ENCODE results near the gene UBE2D1. TPM values are rescaled to one million over a fixed set of nuclear protein-coding genes. Genes with fewer than 3 reads are reported as not detected.

UBE2D1 gene
- total and polyA plus RNA-seq, 7 donors = 23.8 to 120 (median 52.0) TPM

GRCh38 chr10:58384544-58384998 is 49.8 kb downstream of the UBE2D1 start:
- ATAC-seq = peak in 1 of 4 donors; percentile 5

GRCh38 chr10:58384999-58385783 is 50.4 kb downstream of the UBE2D1 start, which contains the start of gene TFAM:
Gene TFAM, plus strand, starts transcription at chr10:58385410. Its CDS starts 138 bp downstream, at chr10:58385548.
- Histone ChIP-seq H3K36me3 (ENCODE audit: insufficient read depth in 1 of 2, low read depth in 1 of 2) (peaks cover 0 to 39% of the 10 kb centered on the region in 2 donors), H3K27ac (peak within 1 kb of the TSS; percentile 93), H3K4me3 (peak within 1 kb of the TSS; percentile 92), H3K4me1 (peaks cover 15% of the 10 kb centered on the region), H3K9me3 (no peaks in the 10 kb centered on the region), H3K27me3 (ENCODE audit: insufficient read depth in 3 of 3, low read length in 2 of 3) (no peaks in the 10 kb centered on the region)
- peak; percentile 96 to 98 for DNase-seq
- intact Hi-C loops (cut with DNase I) = loop anchor here (1.0 to 10.0 kb wide), 5 partner anchors 50 to 203 kb away; partner anchors contain the start of gene UBE2D1 (in 2 of the 2)
- WGBS, 3 donors = 0 to 1% (median 0%) methylated on average over 57 to 65 of the region's 65 CpGs
- peak; percentile 96 to 97 (median 96) for ATAC-seq
- TF ChIP-seq CTCF (IDR thresholded peaks at IDR 0.05) = peak; percentile 52

More at GRCh38 chr10:58384544-58384998, 49.8 kb downstream of the UBE2D1 start:
- Histone ChIP-seq H3K9me3 (no peaks in the 10 kb centered on the region), H3K4me3 (peak overlapping the region; percentile 92), H3K27me3 (ENCODE audit: insufficient read depth in 3 of 3, low read length in 2 of 3) (no peaks in the 10 kb centered on the region), H3K36me3 (ENCODE audit: insufficient read depth in 1 of 2, low read depth in 1 of 2) (peaks cover 0 to 33% of the 10 kb centered on the region in 2 donors), H3K4me1 (peaks cover 15% of the 10 kb centered on the region), H3K27ac (peak overlapping the region; percentile 93)
- DNase-seq = no peak
- no peak for TF ChIP-seq CTCF (IDR thresholded peaks at IDR 0.05)
- WGBS, 3 donors = 0 to 2% (median 0%) methylated on average over 12 of the region's 12 CpGs
- intact Hi-C loops (cut with DNase I) = loop anchor here in 1 of 2 donors (2.0 to 10.0 kb wide), 2 partner anchors 50 to 200 kb away; partner anchors contain the start of gene UBE2D1

- Histone ChIP-seq H3K4me3 (peak overlapping the region; percentile 92), H3K9me3 (no peaks in the 10 kb centered on the region), H3K27me3 (ENCODE audit: insufficient read depth in 3 of 3, low read length in 2 of 3) (no peaks in the 10 kb centered on the region), H3K36me3 (ENCODE audit: insufficient read depth in 1 of 2, low read depth in 1 of 2) (peaks cover 0 to 45% of the 10 kb centered on the region in 2 donors), H3K4me1 (peaks cover 15% of the 10 kb centered on the region), H3K27ac (peak overlapping the region; percentile 93)
- intact Hi-C loops (cut with DNase I) = loop anchor here (1.0 to 10.0 kb wide), 5 partner anchors 50 to 203 kb away; partner anchors contain the start of gene UBE2D1 (in 2 of the 2)
- ATAC-seq (peak in 3 of 4 donors; percentile 4 to 30 (median 29)), DNase-seq (peak; percentile 17 to 43)
- 1% methylated on average over 14 to 15 of the region's 15 CpGs for WGBS, 3 donors
- TF ChIP-seq CTCF (IDR thresholded peaks at IDR 0.05) = no peak
These were observed 50.9 kb downstream of the UBE2D1 start for GRCh38 chr10:58385784-58386112.

DNA sequence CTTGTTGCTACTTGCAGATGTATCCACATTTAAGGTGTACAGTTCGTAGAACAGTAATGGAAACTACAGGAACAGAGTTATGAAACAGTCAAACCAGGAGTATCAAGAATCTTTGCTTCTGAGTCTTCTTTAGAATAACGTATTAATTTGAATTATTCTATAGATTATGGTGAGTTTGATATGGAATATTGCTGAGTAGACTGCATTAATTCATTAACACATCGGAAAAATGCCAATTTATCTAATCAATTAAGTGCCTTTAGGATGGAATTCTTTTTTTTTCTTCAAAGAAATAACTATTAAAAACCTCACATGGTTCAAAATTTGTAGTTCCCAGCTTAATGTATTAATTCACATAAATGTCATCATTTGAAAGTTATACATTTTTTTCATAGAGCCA is 54.2 kb downstream of the UBE2D1 start:
- DNase-seq (no peak), ATAC-seq (no peak)
- Histone ChIP-seq H3K4me3 (no peak overlapping the region), H3K9me3 (no peaks in the 10 kb centered on the region), H3K36me3 (ENCODE audit: insufficient read depth in 1 of 2, low read depth in 1 of 2) (peaks cover 0 to 76% of the 10 kb centered on the region in 2 donors), H3K27me3 (ENCODE audit: insufficient read depth in 3 of 3, low read length in 2 of 3) (no peaks in the 10 kb centered on the region), H3K4me1 (peaks cover 14% of the 10 kb centered on the region), H3K27ac (no peak overlapping the region)
- intact Hi-C loops (cut with DNase I) = loop anchor here (5.0 to 10.0 kb wide), 2 partner anchors 204 to 207 kb away; no protein-coding TSS in a partner anchor
- no peak for TF ChIP-seq CTCF (IDR thresholded peaks at IDR 0.05)
- 93 to 94% (median 93%) methylated on average over 3 of the region's 3 CpGs for WGBS, 3 donors
